SK-N-MC (cell line): ENCODE measurements around the gene PTPRM.

Experiments used
- DNase-seq: peaks from one replicate; pipeline ENCODE4 v3.0.0-alpha.2; 2011; ENCODE audit warnings: low read depth, low spot score
- H3K27ac ChIP-seq: fragments of 200-600 bp; sonication (generic); 2 replicates; pipeline ENCODE4 v1.5.1; 2016; ENCODE audit warnings: mixed run types
- H3K36me3 ChIP-seq: fragments of 200-600 bp; sonication (generic); 2 replicates; pipeline ENCODE4 v1.6.1; 2017; ENCODE audit warnings: antibody characterized with exemption, low read length, mixed read lengths; ENCODE audit not compliant: insufficient read depth
- H3K4me3 ChIP-seq: fragments of 200-600 bp; sonication (generic); 2 replicates; pipeline ENCODE4 v1.5.1; 2016
- H3K9ac ChIP-seq: fragments of 200-600 bp; sonication (generic); 2 replicates; pipeline ENCODE4 v1.8.0; 2017; ENCODE audit warnings: mixed run types, mixed read lengths; ENCODE audit not compliant: insufficient read length
- H3K9me3 ChIP-seq: fragments of 200-600 bp; sonication (generic); 2 replicates; pipeline ENCODE4 v1.6.1; 2017; ENCODE audit warnings: low read depth, mild to moderate bottlenecking, antibody characterized with exemption, low read length, moderate library complexity, mixed read lengths
- EZH2 ChIP-seq: fragments of 200-600 bp; sonication (generic); IDR thresholded peaks from one replicate; pipeline ENCODE4 v1.6.1; 2017; ENCODE audit warnings: antibody characterized with exemption
- FOXP2 ChIP-seq: optimal IDR thresholded peaks from 2 replicates; pipeline ENCODE3; 2011; ENCODE audit warnings: mild to moderate bottlenecking, moderate library complexity; ENCODE audit not compliant: insufficient read depth; ENCODE audit errors: extremely low read length, control extremely low read depth
- POLR2AphosphoS5 ChIP-seq: IDR thresholded peaks from 2 replicates; pipeline ENCODE4 v1.6.1; 2012; ENCODE audit warnings: mild to moderate bottlenecking, low read depth, low read length, borderline replicate concordance

The PTPRM gene

GRCh38 chr18:7889515-7889914 lies 322.4 kb downstream of the PTPRM start:
- TF ChIP-seq FOXP2 (no peak), EZH2 (no peak), POLR2AphosphoS5 (no peak)
- no peak for DNase-seq
- no peaks in the 10 kb centered on the region for H3K36me3 ChIP-seq
- H3K9me3 ChIP-seq: no peaks in the 10 kb centered on the region
- H3K27ac ChIP-seq: no peak overlapping the region
- no peak overlapping the region for H3K9ac ChIP-seq
- H3K4me3 ChIP-seq: no peak overlapping the region

GRCh38 chr18:7890075-7890474 lies 323.0 kb downstream of the PTPRM start:
- no peaks in the 10 kb centered on the region for H3K9me3 ChIP-seq
- DNase-seq: no peak
- H3K9ac ChIP-seq: no peak overlapping the region
- no peaks in the 10 kb centered on the region for H3K36me3 ChIP-seq
- TF ChIP-seq POLR2AphosphoS5 (no peak), EZH2 (no peak)
- H3K27ac ChIP-seq: no peak overlapping the region
- H3K4me3 ChIP-seq: no peak overlapping the region

GRCh38 chr18:7892556-7892955 lies 325.4 kb downstream of the PTPRM start:
- Histone ChIP-seq H3K9ac (no peak overlapping the region), H3K36me3 (no peaks in the 10 kb centered on the region), H3K27ac (no peak overlapping the region), H3K9me3 (no peaks in the 10 kb centered on the region), H3K4me3 (no peak overlapping the region)
- no peak for DNase-seq
- no peak for TF ChIP-seq POLR2AphosphoS5
- TF ChIP-seq EZH2: no peak
- TF ChIP-seq FOXP2: no peak

DNA sequence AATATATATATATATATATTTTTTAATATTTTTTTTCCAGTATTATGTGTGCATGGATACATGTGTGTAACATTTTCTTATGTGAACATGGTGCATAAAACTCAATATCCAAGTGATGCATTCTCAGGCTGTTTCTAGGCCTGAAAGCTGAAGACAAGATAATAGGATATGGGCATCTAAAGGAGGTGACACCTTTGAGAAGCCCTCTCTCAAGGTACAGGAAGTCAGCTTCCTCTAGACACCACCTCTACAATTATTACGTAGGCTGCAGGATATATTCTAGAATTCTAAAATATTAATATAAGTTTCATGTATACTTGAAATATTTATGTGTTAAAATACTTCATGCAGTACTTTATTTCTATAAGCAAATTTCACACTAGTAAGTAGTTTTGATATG lies 327.5 kb downstream of the PTPRM start:
- H3K9me3 ChIP-seq: no peaks in the 10 kb centered on the region
- no peak overlapping the region for H3K4me3 ChIP-seq
- no peak overlapping the region for H3K27ac ChIP-seq
- no peak for TF ChIP-seq EZH2
- TF ChIP-seq POLR2AphosphoS5: no peak
- TF ChIP-seq FOXP2: no peak
- H3K9ac ChIP-seq: no peak overlapping the region
- H3K36me3 ChIP-seq: no peaks in the 10 kb centered on the region
- no peak for DNase-seq

- no peak for TF ChIP-seq POLR2AphosphoS5
- no peak for TF ChIP-seq FOXP2
- TF ChIP-seq EZH2: no peak
- H3K36me3 ChIP-seq: no peaks in the 10 kb centered on the region
- no peak overlapping the region for H3K27ac ChIP-seq
- H3K9me3 ChIP-seq: no peaks in the 10 kb centered on the region
- no peak overlapping the region for H3K4me3 ChIP-seq
- no peak for DNase-seq
- H3K9ac ChIP-seq: no peak overlapping the region
Observed at GRCh38 chr18:7895346-7895745, 328.2 kb downstream of the PTPRM start.

- TF ChIP-seq FOXP2: no peak
- no peak overlapping the region for H3K9ac ChIP-seq
- H3K4me3 ChIP-seq: no peak overlapping the region
- H3K27ac ChIP-seq: no peak overlapping the region
- no peaks in the 10 kb centered on the region for H3K36me3 ChIP-seq
- peak; percentile 37 for DNase-seq
- H3K9me3 ChIP-seq: no peaks in the 10 kb centered on the region
Observed at GRCh38 chr18:7896161-7896560, 329.0 kb downstream of the PTPRM start.

DNA sequence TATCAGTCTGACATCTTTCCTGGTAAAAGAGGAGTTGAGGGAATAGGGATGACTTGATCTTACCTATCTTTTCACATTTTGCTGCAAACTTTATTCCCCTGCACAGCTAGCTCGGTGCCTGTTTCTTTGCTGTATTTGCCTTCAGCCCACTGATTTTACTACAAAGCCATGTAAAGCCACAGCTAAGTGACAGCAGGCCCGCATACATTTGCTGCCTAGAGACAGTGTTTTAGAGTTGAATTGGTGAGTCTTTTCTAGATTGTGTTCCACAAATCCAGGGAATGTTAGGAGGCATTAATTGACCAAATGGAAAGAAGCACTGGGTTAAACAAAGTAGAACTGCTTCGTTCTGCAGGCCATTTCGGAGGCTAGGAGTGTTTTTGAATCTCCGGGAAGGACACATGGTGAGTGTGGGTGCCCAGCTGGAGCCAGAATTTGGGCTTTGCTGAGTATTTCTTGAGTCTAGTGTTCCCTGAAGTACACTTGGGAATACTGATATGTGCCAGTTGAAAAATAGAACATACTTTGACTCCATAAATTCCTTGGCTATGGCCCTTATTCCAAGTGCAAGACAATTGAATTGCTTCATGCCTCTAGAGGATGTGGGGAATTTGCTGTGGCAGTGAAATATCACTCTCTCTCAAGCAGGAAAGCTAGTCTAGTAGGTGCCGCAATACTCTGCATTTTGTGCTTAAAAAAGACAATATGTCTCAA lies 329.8 kb downstream of the PTPRM start:
- H3K4me3 ChIP-seq: no peak overlapping the region

DNA sequence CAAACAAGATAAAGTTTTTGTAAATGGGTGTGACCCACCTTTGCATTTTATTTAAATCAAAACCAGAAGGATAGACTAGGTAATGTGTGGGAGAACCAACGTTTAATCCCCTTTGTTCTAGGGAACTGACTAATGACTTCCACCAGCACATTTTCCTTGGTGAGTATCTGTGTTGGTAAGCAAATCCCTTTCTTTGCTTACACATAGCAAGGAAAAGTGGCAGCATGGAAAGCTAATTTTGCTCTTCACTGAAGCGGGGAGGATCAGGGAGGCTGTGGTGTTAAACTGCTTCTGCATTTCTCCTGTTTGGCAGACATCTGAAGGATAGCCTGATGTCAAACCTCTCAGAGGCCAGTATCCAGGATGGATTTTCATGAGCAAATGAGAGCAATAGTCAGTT lies 331.1 kb downstream of the PTPRM start:
- no peak overlapping the region for H3K9ac ChIP-seq
- H3K27ac ChIP-seq: no peak overlapping the region
- TF ChIP-seq FOXP2 (no peak), EZH2 (no peak), POLR2AphosphoS5 (no peak)

More for the DNA sequence above, 329.8 kb downstream of the PTPRM start:
- no peak for DNase-seq
- H3K27ac ChIP-seq: no peak overlapping the region
- no peaks in the 10 kb centered on the region for H3K36me3 ChIP-seq
- H3K9ac ChIP-seq: no peak overlapping the region
- H3K9me3 ChIP-seq: no peaks in the 10 kb centered on the region
- TF ChIP-seq POLR2AphosphoS5: no peak
- TF ChIP-seq EZH2: no peak
- no peak for TF ChIP-seq FOXP2

DNA sequence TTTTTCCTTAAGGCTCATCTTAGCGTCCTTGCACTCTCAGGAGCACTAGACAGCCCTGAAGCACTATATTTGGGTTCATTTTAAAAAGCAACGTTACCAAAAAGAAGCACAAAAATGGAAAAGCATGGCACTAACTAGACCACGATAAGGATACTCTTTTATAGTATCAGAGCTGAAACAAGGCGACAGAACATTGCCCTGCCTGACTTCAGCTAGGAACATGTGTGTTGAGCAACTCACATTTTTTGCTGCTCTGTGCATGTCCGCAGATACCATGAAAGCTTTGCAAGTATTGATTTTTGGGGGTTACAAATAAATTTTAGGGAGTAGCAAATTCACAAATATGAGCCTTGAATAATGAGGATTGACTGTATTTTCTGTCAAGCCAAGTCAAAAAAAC lies 332.0 kb downstream of the PTPRM start:
- H3K9ac ChIP-seq: no peak overlapping the region
- no peak for TF ChIP-seq FOXP2
- TF ChIP-seq EZH2: no peak
- TF ChIP-seq POLR2AphosphoS5: no peak

More for the DNA sequence above, 331.1 kb downstream of the PTPRM start:
- Histone ChIP-seq H3K36me3 (no peaks in the 10 kb centered on the region), H3K9me3 (no peaks in the 10 kb centered on the region), H3K4me3 (no peak overlapping the region)
- DNase-seq: no peak

More for the DNA sequence above, 332.0 kb downstream of the PTPRM start:
- H3K4me3 ChIP-seq: no peak overlapping the region
- no peak for DNase-seq
- no peaks in the 10 kb centered on the region for H3K9me3 ChIP-seq
- H3K36me3 ChIP-seq: no peaks in the 10 kb centered on the region
- no peak overlapping the region for H3K27ac ChIP-seq
